ENCODE data around the gene TJP1.

TJP1 gene

GRCh38 chr15:29688506-29689286 lies 133.6 kb downstream of the TJP1 start:
- Histone ChIP-seq H2BK15ac (replicated peaks; ENCODE audit: low read depth) (no peak overlapping the region), H3K27ac (ENCODE audit: low read depth, low read length) (no peak overlapping the region), H2BK5ac (ENCODE audit: low read length) (no peak overlapping the region), H3K23ac (ENCODE audit: low read length) (no peak overlapping the region), H4K5ac (ENCODE audit: low read length) (no peak overlapping the region), H2BK120ac (ENCODE audit: low read depth, low read length) (no peak overlapping the region), H3K4ac (ENCODE audit: low read depth, low read length) (no peak overlapping the region), H3K4me1 (ENCODE audit: control insufficient read depth, low read depth, low read length) (no peaks in the 10 kb centered on the region), H3K79me1 (ENCODE audit: low read length) (no peaks in the 10 kb centered on the region), H3K27me3 (ENCODE audit: insufficient read depth, low read length, poor library complexity) (no peaks in the 10 kb centered on the region), H3K18ac (ENCODE audit: low read length) (no peak overlapping the region), H3K4me3 (ENCODE audit: low read length) (no peak overlapping the region), H3K4me2 (ENCODE audit: low read length) (no peak overlapping the region), H3K79me2 (ENCODE audit: control insufficient read depth, insufficient read depth, low read length) (no peaks in the 10 kb centered on the region), H3K56ac (ENCODE audit: low read length) (no peak overlapping the region), H4K8ac (ENCODE audit: low read depth, low read length) (no peak overlapping the region), H3K36me3 (ENCODE audit: control insufficient read depth, insufficient read depth, low read length) (no peaks in the 10 kb centered on the region), H2AK5ac (ENCODE audit: low read length) (no peak overlapping the region), H3K9ac (ENCODE audit: low read length) (no peak overlapping the region)
- WGBS (ENCODE audit: extremely low coverage, insufficient coverage, low lambda C conversion rate) = no CpG with 5 or more reads among the region's 26 CpGs
- DNase-seq = no peak

GRCh38 chr15:29687939-29688505 lies 134.2 kb downstream of the TJP1 start:
- H3K4ac ChIP-seq (ENCODE audit: low read depth, low read length) = no peak overlapping the region
- no peak overlapping the region for H2BK5ac ChIP-seq (ENCODE audit: low read length)
- no peak for DNase-seq
- H3K9ac ChIP-seq (ENCODE audit: low read length) = no peak overlapping the region
- no peak overlapping the region for H3K18ac ChIP-seq (ENCODE audit: low read length)
- no peak overlapping the region for H3K4me3 ChIP-seq (ENCODE audit: low read length)
- no peaks in the 10 kb centered on the region for H3K36me3 ChIP-seq (ENCODE audit: control insufficient read depth, insufficient read depth, low read length)
- H2BK15ac ChIP-seq (replicated peaks; ENCODE audit: low read depth) = no peak overlapping the region
- no peaks in the 10 kb centered on the region for H3K4me1 ChIP-seq (ENCODE audit: control insufficient read depth, low read depth, low read length)
- H3K27ac ChIP-seq (ENCODE audit: low read depth, low read length) = no peak overlapping the region
- H2BK120ac ChIP-seq (ENCODE audit: low read depth, low read length) = no peak overlapping the region
- H3K79me2 ChIP-seq (ENCODE audit: control insufficient read depth, insufficient read depth, low read length) = no peaks in the 10 kb centered on the region
- H3K56ac ChIP-seq (ENCODE audit: low read length) = no peak overlapping the region
- H3K79me1 ChIP-seq (ENCODE audit: low read length) = no peaks in the 10 kb centered on the region
- no CpG with 5 or more reads among the region's 24 CpGs for WGBS (ENCODE audit: extremely low coverage, insufficient coverage, low lambda C conversion rate)
- H4K8ac ChIP-seq (ENCODE audit: low read depth, low read length) = no peak overlapping the region
- H3K27me3 ChIP-seq (ENCODE audit: insufficient read depth, low read length, poor library complexity) = no peaks in the 10 kb centered on the region
- no peak overlapping the region for H2AK5ac ChIP-seq (ENCODE audit: low read length)
- no peak overlapping the region for H3K4me2 ChIP-seq (ENCODE audit: low read length)
- H4K5ac ChIP-seq (ENCODE audit: low read length) = no peak overlapping the region
- H3K23ac ChIP-seq (ENCODE audit: low read length) = no peak overlapping the region

- Histone ChIP-seq H2BK5ac (ENCODE audit: low read length) (no peak overlapping the region), H3K27ac (ENCODE audit: low read depth, low read length) (no peak overlapping the region), H2AK5ac (ENCODE audit: low read length) (no peak overlapping the region), H3K4me3 (ENCODE audit: low read length) (no peak overlapping the region), H3K79me1 (ENCODE audit: low read length) (no peaks in the 10 kb centered on the region), H2BK120ac (ENCODE audit: low read depth, low read length) (no peak overlapping the region), H2BK15ac (replicated peaks; ENCODE audit: low read depth) (no peak overlapping the region), H3K18ac (ENCODE audit: low read length) (no peak overlapping the region), H3K56ac (ENCODE audit: low read length) (no peak overlapping the region), H4K5ac (ENCODE audit: low read length) (no peak overlapping the region), H3K9ac (ENCODE audit: low read length) (no peak overlapping the region), H3K4me2 (ENCODE audit: low read length) (no peak overlapping the region), H4K8ac (ENCODE audit: low read depth, low read length) (no peak overlapping the region), H3K27me3 (ENCODE audit: insufficient read depth, low read length, poor library complexity) (no peaks in the 10 kb centered on the region), H3K36me3 (ENCODE audit: control insufficient read depth, insufficient read depth, low read length) (no peaks in the 10 kb centered on the region), H3K4me1 (ENCODE audit: control insufficient read depth, low read depth, low read length) (no peaks in the 10 kb centered on the region), H3K23ac (ENCODE audit: low read length) (no peak overlapping the region), H3K4ac (ENCODE audit: low read depth, low read length) (no peak overlapping the region), H3K79me2 (ENCODE audit: control insufficient read depth, insufficient read depth, low read length) (no peaks in the 10 kb centered on the region)
- DNase-seq = no peak
- WGBS (ENCODE audit: extremely low coverage, insufficient coverage, low lambda C conversion rate) = no CpG with 5 or more reads among the region's 15 CpGs
Measured at GRCh38 chr15:29687204-29687815, 135.0 kb downstream of the TJP1 start.

GRCh38 chr15:29686445-29687203 lies 135.6 kb downstream of the TJP1 start:
- H2BK5ac ChIP-seq (ENCODE audit: low read length) = no peak overlapping the region
- no peak overlapping the region for H2BK15ac ChIP-seq (replicated peaks; ENCODE audit: low read depth)
- H3K9ac ChIP-seq (ENCODE audit: low read length) = no peak overlapping the region
- WGBS (ENCODE audit: extremely low coverage, insufficient coverage, low lambda C conversion rate) = no CpG with 5 or more reads among the region's 8 CpGs
- no peak overlapping the region for H2BK120ac ChIP-seq (ENCODE audit: low read depth, low read length)
- no peaks in the 10 kb centered on the region for H3K79me2 ChIP-seq (ENCODE audit: control insufficient read depth, insufficient read depth, low read length)
- H3K27ac ChIP-seq (ENCODE audit: low read depth, low read length) = no peak overlapping the region
- no peak overlapping the region for H3K4ac ChIP-seq (ENCODE audit: low read depth, low read length)
- no peaks in the 10 kb centered on the region for H3K4me1 ChIP-seq (ENCODE audit: control insufficient read depth, low read depth, low read length)
- no peak overlapping the region for H4K5ac ChIP-seq (ENCODE audit: low read length)
- H3K4me3 ChIP-seq (ENCODE audit: low read length) = no peak overlapping the region
- no peaks in the 10 kb centered on the region for H3K79me1 ChIP-seq (ENCODE audit: low read length)
- H3K56ac ChIP-seq (ENCODE audit: low read length) = no peak overlapping the region
- no peaks in the 10 kb centered on the region for H3K27me3 ChIP-seq (ENCODE audit: insufficient read depth, low read length, poor library complexity)
- H3K4me2 ChIP-seq (ENCODE audit: low read length) = no peak overlapping the region
- no peaks in the 10 kb centered on the region for H3K36me3 ChIP-seq (ENCODE audit: control insufficient read depth, insufficient read depth, low read length)
- H3K18ac ChIP-seq (ENCODE audit: low read length) = no peak overlapping the region
- H3K23ac ChIP-seq (ENCODE audit: low read length) = no peak overlapping the region
- no peak overlapping the region for H4K8ac ChIP-seq (ENCODE audit: low read depth, low read length)
- no peak for DNase-seq
- H2AK5ac ChIP-seq (ENCODE audit: low read length) = no peak overlapping the region

GRCh38 chr15:29686079-29686425 lies 136.2 kb downstream of the TJP1 start:
- Histone ChIP-seq H3K4me1 (ENCODE audit: control insufficient read depth, low read depth, low read length) (no peaks in the 10 kb centered on the region), H3K56ac (ENCODE audit: low read length) (no peak overlapping the region), H2BK5ac (ENCODE audit: low read length) (no peak overlapping the region), H3K27ac (ENCODE audit: low read depth, low read length) (no peak overlapping the region), H3K23ac (ENCODE audit: low read length) (no peak overlapping the region), H3K4me3 (ENCODE audit: low read length) (no peak overlapping the region), H3K36me3 (ENCODE audit: control insufficient read depth, insufficient read depth, low read length) (no peaks in the 10 kb centered on the region), H3K79me1 (ENCODE audit: low read length) (no peaks in the 10 kb centered on the region), H3K27me3 (ENCODE audit: insufficient read depth, low read length, poor library complexity) (no peaks in the 10 kb centered on the region), H4K8ac (ENCODE audit: low read depth, low read length) (no peak overlapping the region), H3K4ac (ENCODE audit: low read depth, low read length) (no peak overlapping the region), H2AK5ac (ENCODE audit: low read length) (no peak overlapping the region), H2BK120ac (ENCODE audit: low read depth, low read length) (no peak overlapping the region), H2BK15ac (replicated peaks; ENCODE audit: low read depth) (no peak overlapping the region), H3K79me2 (ENCODE audit: control insufficient read depth, insufficient read depth, low read length) (no peaks in the 10 kb centered on the region), H4K5ac (ENCODE audit: low read length) (no peak overlapping the region), H3K9ac (ENCODE audit: low read length) (no peak overlapping the region), H3K18ac (ENCODE audit: low read length) (no peak overlapping the region), H3K4me2 (ENCODE audit: low read length) (no peak overlapping the region)
- WGBS (ENCODE audit: extremely low coverage, insufficient coverage, low lambda C conversion rate) = no CpG with 5 or more reads among the region's 4 CpGs
- no peak for DNase-seq

All from mesendoderm (in vitro differentiated cells).